Stromal cell of bone marrow (primary cell): ENCODE results near the gene TMLHE.
"Not testable (repeated sequence)": the region's sequence is repeated elsewhere in the genome, so short reads cannot be mapped to it uniquely, and the experiment has no call there.

ENCODE experiments used
- DNase-seq: peaks from one replicate; pipeline ENCODE4 v3.0.0-alpha.2; 2012; ENCODE audit warnings: low read depth

The TMLHE gene, protein sequence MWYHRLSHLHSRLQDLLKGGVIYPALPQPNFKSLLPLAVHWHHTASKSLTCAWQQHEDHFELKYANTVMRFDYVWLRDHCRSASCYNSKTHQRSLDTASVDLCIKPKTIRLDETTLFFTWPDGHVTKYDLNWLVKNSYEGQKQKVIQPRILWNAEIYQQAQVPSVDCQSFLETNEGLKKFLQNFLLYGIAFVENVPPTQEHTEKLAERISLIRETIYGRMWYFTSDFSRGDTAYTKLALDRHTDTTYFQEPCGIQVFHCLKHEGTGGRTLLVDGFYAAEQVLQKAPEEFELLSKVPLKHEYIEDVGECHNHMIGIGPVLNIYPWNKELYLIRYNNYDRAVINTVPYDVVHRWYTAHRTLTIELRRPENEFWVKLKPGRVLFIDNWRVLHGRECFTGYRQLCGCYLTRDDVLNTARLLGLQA

DNA sequence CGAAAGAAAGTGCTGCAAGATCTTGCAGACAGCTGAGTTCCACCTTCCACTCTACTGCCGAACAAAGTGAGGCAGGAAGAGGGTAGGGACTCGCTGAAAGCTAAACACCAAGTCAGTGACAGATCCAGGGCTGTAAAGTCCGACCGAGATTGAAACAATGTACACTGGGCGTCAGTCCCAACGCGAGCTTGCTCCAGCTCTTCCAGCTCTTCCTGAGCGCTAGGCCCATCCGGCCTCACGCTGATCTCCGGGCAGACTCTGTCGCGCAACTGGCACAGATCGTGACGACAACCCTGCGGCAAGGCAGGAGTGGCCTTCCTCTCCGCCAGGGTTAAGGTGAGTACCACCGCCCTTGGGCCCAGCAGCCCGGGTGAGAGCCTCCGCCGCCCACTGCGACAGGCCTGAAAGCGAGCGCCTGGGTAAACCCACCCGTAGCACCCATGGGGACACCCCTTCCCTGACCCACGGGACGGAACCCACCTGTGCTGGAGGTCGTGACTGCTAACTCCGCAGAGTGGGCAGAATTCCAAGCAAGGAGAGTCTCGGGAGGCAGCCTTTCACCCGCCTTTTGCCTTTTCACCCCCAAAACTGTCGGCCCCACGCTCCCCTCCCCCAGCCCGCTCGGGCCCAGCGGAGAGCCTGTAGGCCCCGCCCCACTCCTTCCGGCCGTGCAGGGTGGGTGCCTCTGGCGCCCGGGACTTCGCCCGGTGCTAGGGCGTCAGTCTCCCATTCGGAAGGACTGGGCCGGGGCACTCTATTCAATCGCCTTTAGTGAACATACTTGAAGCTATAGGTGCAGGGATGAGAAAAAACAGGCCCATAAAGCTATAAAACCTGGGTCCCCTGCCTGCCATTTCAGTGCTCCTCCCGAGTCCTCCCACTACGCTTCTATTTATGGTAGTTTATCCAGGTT is at the start of gene TMLHE, which contains the start of gene SPRY3:
Gene TMLHE, minus strand, starts transcription at position 641 of the 913 bp plus-strand sequence. CDS start 67,676 bp downstream, outside the sequence.
Gene SPRY3, plus strand, starts transcription at position 275 of the 913 bp plus-strand sequence.
- DNase-seq, result no peak

DNA sequence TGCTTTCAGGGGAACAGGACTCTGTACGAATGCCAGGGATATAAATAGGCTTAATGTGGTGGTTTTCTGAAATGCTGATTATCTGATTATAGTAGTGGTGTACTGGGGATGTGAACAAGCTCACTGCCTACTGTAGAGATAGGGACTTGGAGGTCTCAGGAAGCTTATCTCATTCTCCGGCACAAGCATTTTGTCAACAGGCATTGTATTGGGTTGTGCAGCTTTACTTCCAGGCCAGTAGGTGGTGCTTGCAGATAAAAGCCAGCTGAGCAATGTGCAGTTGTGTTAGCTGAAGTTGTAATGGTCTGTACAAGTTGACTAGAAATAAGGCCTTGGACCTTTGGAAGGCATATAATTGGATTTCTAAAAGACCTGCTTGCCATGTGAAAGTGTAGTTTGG is 49.5 kb upstream of the TMLHE start:
- DNase-seq, result no peak

DNA sequence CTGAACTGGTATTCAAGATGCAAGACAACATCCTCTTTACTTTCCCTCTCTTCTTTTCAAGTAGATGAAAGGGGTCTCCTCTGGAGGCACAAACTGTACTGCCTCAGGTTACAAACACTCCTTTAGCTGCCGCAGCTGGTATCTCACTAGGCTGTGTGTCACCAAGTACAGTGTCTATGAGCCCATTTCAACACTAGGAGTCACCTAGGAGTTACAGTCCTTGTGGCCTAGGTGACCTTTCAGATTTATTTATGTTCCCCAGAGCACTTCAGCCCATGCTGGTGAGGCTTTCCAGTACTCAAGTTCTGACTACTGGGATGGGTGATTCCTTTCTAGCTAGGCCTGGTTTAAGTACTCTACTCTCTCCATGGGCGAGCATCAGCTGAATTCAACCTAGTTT is 32.4 kb upstream of the TMLHE start:
- no peak for DNase-seq

DNA sequence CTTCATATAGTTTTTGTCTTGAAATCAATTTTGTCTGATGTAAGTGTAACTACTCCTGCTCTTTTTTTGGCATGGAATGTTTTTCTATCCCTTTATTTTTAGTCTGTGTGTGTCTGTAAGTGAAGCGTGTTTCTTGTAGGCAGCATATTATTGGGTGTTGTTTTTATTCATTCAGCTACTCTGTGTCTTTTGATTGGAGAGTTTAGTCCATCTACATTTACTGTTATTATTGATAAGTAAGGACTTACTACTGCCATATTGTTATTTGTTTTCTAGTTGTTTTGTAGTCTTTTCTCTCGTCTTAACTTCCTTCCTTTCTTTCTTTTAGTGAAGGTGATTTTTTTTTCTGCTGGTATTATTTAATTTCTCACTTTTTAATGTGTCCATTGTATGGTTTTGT is 30.5 kb upstream of the TMLHE start:
- DNase-seq, result no peak

DNA sequence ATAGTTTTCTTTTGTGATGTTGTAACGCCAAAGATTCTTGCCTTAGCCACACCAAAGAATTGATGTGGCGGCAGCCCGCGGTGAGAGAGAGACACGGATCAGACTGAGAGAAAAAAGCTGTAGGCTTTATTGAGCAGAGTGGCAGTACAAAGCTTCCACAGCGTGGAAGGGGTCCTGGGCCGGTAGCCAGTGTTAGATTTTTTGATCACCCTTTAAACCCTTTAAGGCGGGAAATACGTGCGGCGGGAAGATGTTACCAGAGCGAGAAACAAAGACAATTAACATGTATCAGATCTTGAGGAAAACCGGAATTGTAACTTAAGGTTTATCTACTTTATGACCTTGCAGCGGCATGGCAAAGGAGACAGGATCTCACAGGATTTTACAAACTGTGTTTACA is 28.6 kb upstream of the TMLHE start:
- DNase-seq, result not testable (repeated sequence)

DNA sequence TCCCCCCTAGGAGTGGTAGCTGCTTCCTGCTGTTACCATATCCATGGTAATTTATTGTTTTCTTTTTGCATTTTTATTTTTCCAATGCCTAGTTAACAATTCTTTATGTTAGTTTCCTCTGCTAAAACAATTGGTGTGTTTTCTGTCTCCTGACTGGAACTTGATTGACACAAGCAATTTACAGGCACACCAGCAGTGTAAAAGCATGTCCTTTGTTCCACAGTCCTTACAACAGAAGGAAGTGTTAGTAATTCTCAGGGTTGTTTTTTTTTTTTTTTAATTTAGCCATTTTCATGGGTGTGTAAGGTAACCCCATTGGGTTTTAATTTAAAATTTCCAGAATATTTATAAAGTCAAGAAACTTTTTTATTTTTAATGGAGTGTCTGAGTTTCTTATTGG is 25.0 kb upstream of the TMLHE start:
- DNase-seq, result no peak

DNA sequence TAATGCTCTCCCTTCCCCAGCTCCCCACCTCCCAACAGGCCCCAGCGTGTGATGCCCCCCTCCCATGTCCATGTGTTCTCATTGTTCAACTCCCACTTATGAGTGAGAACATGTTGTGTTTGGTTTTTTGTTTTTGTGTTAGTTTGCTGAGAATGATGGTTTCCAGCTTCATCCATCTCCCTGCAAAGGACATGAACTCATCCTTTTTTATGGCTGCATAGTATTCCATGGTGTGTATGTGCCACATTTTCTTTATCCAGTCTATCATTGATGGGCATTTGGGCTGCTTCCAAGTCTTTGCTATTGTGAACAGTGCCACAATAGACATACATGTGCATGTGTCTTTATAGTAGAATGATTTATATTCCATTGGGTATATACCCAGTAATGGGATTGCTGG is 22.3 kb upstream of the TMLHE start:
- DNase-seq, result not testable (repeated sequence)

DNA sequence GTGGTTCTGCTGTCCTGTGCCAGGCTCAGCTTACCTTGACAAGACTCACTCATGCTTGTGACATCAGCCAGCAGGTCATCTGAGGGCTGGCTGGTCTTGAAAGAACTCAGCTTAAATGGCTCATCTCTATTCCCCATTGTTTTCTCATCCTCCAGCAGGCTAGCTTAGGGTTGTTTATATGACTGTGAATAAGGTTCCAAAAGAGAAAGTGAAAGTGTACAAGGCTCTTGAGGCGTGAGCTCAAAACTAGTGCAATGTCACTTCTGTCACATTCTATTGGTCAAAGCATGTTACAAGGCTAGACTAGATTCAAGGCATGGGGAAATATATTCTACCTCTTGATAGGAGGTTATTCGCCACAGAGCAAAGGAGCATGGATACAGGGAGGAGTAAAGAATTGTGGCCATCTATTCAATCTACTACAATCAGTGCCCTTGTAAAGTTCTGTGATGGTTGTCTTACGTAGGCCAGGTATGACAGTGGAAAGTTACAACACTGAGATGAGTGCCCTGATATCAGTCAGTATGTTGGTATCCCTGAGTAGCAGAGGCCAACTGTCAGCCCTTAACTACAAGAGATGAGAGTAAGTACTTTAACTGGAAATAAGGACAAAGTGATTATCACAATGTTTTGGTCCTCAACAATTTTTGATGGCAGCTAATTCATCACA is 19.8 kb upstream of the TMLHE start:
- DNase-seq, result no peak

DNA sequence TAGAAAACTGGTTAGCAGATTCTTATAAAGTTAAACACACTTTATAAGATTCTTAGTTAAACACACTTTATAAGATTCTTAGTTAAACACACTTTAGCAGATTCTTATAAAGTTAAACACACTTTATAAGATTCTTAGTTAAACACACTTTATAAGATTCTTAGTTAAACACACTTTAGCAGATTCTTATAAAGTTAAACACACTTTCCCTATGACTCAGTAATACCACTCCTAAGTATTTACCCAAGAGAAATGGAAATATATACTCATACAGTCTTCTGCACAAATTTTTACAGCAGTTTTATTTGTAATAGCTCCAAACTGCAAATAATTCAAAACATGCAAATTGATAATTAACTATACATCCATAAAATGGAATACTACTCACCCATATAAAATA is 7.4 kb upstream of the TMLHE start:
- DNase-seq, result not testable (repeated sequence)

DNA sequence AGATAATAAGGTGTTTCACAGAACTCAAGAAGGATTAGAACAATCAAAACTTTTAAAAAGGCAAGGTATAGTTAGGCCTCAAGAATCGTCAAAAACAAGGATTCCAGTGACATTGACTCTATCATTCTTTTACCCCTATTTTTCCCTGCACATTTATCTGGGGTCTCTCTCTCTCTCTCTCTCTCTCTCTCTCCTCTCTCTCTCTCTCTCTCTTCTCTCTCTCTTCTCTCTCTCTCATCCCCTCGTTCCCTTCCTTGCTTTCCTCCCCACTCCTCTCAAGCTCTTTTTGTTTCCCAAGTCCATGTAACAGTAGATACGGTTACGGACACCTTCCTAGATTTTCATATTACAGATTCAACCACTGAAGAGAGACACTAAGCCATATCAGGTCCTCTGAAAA is 3.2 kb upstream of the TMLHE start:
- DNase-seq, result no peak

DNA sequence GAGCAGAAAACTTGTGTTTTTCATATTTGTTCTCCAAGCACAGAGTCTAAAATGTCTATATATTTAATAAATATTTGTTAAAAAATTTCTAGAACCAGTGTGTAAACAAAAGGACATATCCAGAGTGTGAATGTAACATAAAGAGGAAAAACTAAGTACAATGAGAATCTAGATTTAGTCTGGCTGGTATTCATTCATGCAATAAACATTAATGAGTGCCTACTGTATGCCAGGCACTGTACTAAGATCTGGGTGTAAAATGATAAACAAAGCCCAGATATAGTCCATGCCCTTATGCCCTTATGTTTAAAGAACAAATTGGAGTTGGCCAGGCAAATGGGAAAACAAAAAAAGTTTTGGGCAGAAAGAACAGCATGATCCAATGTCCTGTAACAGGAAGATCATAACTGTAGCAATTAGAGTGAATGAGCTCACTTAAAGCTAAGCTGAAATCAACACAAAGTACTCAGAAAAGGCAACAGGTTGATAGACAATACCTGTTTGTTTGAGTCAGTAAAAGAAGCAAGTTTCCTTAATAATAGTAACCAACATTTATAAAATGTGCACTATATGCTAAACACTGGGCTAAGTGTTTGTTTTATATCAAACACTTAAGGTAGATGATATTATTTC is 1.3 kb upstream of the TMLHE start:
- DNase-seq, result no peak

DNA sequence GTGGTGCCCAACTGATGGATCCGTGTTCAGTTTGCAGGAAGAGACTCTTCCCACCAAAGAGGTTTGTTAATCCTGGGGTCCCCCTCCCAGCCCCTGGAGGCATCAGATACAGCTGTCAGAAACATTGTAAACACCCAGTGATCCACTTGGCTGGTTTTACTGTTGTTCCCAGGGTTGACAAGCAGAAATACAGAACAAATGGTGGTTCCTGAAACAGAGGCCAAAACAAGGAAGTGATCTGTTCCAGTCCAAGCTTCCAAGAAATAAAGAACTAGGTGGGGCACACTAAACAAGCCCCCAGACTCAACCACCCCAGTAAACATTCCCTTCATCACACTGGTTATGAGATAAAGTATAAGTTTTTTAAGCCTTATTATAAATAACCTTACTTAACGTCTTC is 1.4 kb downstream of the TMLHE start:
- DNase-seq, result no peak

DNA sequence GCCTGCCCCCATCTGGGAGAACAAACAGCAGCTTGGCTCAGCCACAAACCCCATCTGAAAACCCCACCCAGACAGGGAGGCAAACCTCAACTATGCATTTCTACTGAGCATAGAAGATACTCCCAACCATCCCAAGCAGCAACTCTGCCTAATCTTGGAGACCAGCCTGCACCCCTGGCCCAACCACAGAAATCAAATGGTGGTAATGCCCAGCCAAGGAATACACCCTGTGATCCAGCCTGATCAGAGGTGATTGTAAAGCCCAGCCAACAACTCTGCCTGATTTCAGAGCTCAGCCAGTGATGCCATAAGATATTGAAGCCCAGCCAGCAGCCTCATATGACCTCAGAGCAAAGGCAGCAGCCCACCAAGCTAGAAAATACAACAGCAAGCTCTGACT is 19.8 kb downstream of the TMLHE start:
- no peak for DNase-seq

DNA sequence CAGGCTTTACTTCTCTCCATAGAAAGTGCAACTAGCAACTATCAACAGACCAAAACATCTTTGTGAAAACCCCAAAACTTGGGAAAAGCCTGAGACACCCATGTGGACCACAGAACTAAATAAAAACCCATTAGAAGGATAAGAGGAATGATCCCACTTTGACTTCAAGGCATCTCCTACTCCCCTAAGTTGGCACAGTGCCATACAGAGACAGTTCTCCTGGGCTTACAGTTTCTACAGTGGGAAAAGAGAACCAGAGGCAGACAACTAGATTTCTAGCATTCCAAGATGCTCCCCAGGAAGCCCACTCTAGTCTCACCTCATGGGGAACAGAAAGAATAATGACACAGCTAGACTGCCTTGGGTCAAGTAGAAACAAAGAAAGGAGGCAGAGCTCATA is 20.4 kb downstream of the TMLHE start:
- no peak for DNase-seq

DNA sequence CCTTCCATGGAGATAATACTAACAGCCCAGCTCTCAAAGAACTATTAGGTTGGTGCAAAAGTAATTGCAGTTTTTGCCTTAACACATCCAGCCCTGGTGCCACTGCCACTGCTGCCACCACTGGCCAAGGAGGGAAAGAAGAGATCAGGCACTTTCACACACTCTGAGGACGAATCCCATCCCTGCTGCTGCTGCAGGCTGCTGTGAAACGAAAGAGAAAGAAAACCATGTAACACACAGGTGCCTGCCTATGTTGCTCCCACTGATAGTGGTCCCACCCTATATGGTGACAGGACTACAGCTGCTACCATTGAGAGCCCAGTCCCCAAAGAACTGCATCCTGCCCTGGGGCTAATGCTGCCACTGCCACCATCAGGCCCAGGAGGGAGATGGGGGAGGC is 35.1 kb downstream of the TMLHE start:
- no peak for DNase-seq

DNA sequence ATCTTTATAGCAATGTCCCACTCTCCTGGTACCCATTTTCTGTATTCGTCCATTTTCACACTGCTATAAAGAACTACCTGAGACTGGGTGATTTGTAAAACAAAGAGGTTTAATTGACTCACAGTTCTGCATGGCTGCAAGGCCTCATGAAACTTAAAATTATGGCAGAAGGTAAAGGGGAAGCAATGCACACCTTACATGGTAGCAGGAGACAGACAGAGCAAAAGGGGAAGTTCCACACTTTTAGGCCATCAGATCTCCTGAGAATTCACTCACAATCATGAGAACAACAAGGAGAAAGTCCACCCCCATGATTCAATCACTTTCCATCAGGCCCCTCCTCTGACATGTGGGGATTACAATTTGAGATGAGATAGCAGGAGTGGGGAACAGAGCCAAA is 49.7 kb downstream of the TMLHE start:
- no peak for DNase-seq

DNA sequence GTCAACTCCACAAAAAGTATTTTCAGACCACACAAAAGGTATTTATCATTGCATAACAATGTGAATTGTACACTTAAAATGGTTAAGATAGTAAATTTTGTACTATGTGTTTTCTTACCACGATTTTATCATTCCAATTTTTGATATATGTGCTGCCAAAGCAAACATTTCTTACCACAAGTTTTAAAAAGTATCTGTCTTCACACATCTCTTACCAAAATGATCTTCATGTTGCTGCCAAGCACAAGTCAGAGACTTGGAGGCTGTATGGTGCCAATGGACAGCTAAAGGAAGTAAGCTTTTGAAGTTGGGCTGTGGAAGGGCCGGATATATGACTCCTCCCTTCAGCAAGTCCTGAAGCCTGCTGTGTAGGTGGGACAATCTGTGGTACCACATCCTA is 67.9 kb downstream of the TMLHE start:
- DNase-seq, result peak; percentile 1

DNA sequence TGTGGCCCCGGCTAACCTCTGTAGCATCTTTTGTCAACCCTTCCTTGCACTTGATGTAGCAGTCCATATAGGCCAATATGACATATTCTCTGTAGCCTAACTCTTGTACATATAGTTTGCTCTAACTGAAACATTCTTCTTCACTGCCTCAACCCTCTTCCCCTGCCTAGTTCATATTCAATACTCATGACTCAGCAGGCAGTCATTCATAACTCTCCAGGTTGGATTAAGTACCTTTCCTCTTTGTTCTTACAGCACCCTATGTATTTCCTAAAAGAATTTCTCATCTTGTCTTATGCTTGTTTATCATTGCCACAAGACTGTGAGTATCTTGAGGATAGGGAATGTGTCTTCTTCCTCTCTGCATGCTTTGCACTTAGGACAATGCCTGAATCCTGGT is 76.9 kb downstream of the TMLHE start:
- DNase-seq, result no peak

DNA sequence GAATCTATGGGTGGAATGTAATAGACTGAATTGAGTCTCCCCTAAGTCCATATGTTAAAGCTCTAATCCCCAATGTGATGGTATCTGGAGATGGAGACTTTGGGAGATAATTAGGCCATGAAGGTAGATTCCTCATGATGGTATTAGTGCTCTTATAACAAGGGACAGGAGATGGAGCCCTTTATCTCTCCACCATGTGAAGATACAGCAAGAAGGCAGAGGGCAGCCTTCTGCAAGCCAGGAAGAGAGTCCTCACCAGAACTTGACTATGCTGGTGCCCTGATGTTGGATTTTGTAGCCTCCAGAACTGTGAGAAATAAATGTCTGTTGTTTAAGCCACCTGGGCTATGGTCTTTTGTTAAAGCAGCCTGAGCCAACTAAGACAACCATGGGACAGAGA is 78.0 kb downstream of the TMLHE start:
- DNase-seq, result no peak

DNA sequence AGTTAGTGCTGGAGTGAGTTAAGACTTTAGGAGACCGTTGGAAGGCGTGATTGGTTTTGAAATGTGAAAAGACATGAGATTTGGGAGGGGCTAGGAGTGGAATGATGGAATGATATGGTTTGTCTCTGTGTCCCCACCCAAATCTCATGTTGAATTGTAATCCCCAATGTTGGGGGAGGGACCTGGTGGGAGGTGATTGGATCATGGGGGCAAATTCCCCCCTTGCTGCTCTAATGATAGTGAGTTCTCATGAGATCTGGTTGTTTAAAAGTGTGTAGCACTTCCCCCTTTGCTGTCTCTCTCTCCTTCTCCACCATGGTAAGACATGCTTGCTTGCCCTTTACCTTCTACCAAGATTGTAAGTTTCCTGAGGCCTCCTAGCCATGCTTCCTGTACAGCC is 85.7 kb downstream of the TMLHE start:
- not testable (repeated sequence) for DNase-seq

DNA sequence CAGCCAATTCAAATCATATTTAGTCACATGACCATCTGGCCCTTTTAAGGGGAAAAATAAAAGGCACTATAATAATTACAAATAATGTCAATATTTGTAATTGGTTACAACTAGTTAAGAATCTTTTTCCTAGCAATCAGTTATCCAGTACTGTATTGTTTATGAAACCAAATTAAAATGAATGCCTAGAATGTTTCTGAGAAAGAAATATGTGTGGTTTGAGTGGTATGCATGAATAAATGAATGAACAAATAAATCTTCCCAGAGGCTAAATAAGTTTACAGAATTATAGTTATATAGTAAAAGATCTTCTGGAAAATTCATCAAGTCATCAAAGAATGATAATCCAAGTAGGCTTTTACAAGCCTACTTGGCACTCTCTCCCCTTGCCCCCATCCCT is 98.5 kb downstream of the TMLHE start:
- no peak for DNase-seq

DNA sequence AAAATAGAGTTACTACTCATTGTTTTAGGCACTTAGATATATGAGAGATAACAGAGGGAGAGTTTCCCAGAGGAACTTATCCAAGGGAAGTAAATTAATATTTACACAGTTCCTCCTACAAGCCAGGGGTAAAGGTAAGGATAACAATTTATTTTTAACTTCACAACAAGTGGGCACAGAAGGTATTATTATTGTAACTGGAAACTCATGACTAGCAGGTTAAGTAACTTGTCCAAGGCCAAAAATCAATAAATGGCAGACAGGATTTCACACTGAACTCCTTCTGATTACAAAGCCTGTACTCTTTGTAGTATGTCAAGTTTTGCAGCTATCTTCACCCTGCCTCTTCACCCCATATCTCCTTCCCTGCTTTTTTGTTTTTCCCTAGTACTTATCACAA is 107.5 kb downstream of the TMLHE start:
- no peak for DNase-seq
